Activated T-helper 17 cell treated with anti-CD3 and anti-CD28 coated beads, Interleukin-2, amount 50 U/mL, for 72 hours (primary cell): Measurements from ENCODE around the gene CES1. TPM values are rescaled to one million over a fixed set of nuclear protein-coding genes. Genes with fewer than 3 reads are reported as not detected.
"Not testable (repeated sequence)": the region's sequence is repeated elsewhere in the genome, so short reads cannot be mapped to it uniquely, and the experiment has no call there.

ENCODE experiments used
- ATAC-seq: fragments of 150-1000 bp; cut with Tn5 transposase; replicated peaks from 2 replicates; pipeline ENCODE4 v1.10.0; 2021; ENCODE audit warnings: mild to moderate bottlenecking, moderate library complexity
- H3K27ac Mint-ChIP-seq: one replicate; pipeline ENCODE4 v1.8.0; 2022; ENCODE audit warnings: mixed read lengths
- H3K27me3 Mint-ChIP-seq: one replicate; pipeline ENCODE4 v1.8.0; 2022; ENCODE audit warnings: mixed read lengths
- H3K36me3 Mint-ChIP-seq: one replicate; pipeline ENCODE4 v1.8.0; 2022; ENCODE audit warnings: low read depth, mild to moderate bottlenecking, mixed read lengths
- H3K4me1 Mint-ChIP-seq: one replicate; pipeline ENCODE4 v1.8.0; 2022; ENCODE audit warnings: mixed read lengths
- H3K4me3 Mint-ChIP-seq: one replicate; pipeline ENCODE4 v1.8.0; 2022; ENCODE audit warnings: mild to moderate bottlenecking, mixed read lengths
- H3K9me3 Mint-ChIP-seq: one replicate; pipeline ENCODE4 v1.8.0; 2022; ENCODE audit warnings: mixed read lengths
- total RNA-seq, 2 donors: library from RNA; stranded (reverse); gene quantifications; one replicate each; pipeline ENCODE4 v1.2.3, GENCODE V29; 2022

The CES1 gene
- not detected for total RNA-seq

DNA sequence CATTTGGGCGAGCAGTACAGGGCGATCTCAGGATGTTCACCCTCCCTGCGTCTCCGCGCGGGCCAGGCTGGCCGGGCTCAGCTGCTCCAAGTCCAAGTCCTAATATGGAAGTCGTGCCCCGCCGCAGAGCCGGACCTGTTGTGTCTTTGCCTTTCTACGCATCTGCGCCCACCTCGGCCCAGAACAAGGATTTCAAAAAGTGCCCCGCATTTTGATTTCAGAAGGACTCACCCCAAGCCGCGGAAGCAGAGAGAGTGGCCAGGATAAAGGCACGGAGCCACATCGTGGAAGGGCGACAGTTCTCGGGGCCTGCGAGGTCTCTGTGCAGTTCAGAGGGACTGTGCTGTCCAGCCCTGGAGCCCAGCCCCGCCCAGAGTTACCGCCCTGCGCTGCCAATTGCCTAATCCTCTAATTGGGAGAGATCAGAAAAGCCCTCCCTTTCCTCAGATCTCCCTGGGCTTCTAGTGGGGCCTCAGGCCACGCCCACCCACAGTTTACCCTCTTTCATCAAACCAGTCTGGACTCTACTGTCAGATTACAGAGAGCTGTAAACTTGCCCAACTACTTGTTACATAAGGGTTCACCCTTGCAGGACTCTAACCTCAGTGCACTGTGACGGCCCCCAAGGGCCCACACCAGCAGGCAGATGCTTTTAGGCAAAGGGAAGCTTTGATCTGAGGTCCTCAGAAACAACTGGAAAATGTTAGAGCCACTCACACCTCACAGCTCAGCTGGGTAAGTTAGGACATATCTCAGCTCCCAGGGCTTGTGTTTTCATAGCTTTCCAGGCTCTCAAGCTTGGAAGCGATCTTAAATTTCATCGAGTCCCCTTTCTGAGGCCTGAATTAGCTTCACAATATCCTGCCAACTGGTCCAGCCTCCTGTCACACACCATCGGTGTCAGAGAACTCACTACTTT is at the start of gene CES1:
TSS of gene CES1 (minus strand) at position 324 of the 919 bp plus-strand sequence. CDS start at position 283, 41 bp downstream.
- Mint-ChIP-seq H3K4me1 (no peaks in the 10 kb centered on the region), H3K27ac (no peak within 1 kb of the TSS), H3K27me3 (peaks cover 9% of the 10 kb centered on the region), H3K9me3 (no peaks in the 10 kb centered on the region), H3K36me3 (no peaks in the 10 kb centered on the region), H3K4me3 (no peak within 1 kb of the TSS)
- ATAC-seq, result no peak

DNA sequence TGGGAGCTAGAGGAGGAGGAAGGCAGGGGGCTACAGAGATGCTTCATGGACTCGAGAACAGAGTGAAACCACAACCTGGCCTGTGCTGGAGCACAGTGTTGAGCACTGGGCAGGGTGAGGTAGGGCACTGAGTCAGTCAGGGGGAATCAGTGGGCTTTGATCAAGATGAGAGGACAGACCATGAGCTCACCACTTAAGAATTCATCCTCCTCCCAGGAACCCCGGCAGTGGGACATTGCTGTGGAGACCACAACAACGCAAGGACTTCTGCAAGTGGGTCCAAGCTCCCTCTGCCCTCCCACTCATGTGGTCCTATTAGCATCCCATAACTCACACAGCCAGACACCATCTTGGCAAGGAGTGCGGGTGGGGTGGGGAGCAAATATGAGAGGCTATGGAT is 44.0 kb upstream of the CES1 start:
- H3K36me3 Mint-ChIP-seq, result no peaks in the 10 kb centered on the region
- ATAC-seq, result no peak
- no peak overlapping the region for H3K4me3 Mint-ChIP-seq
- peaks cover 4% of the 10 kb centered on the region for H3K9me3 Mint-ChIP-seq
- no peaks in the 10 kb centered on the region for H3K4me1 Mint-ChIP-seq
- H3K27me3 Mint-ChIP-seq, result peaks cover 12% of the 10 kb centered on the region
- no peak overlapping the region for H3K27ac Mint-ChIP-seq

DNA sequence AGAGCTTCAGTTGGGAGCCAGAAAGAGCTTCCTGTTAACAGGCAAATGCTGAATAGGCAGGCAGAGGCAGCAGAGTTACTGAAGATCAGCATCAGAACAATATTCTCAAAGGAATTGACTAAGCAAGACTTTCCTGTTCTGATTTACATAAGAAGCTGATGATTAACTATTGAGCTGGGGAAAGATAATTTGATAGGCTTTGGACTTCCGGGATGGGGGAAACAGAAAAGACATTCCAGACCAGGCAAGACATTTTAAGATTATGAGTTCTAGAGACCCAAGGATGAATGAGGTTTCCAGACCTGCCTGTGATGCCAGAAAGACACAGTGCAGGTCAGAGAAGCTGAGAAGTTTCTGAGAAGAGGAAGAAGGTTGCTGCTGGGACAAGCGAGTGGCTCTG is 42.4 kb upstream of the CES1 start, which contains the start of gene CES5A:
TSS of gene CES5A (minus strand) at position 101 of the 400 bp plus-strand sequence. CDS start 152 bp downstream, outside the sequence.
- ATAC-seq, result no peak
- Mint-ChIP-seq H3K9me3 (peaks cover 4% of the 10 kb centered on the region), H3K4me1 (no peaks in the 10 kb centered on the region), H3K27me3 (peaks cover 11% of the 10 kb centered on the region), H3K27ac (no peak within 1 kb of the TSS), H3K4me3 (no peak within 1 kb of the TSS), H3K36me3 (no peaks in the 10 kb centered on the region)

DNA sequence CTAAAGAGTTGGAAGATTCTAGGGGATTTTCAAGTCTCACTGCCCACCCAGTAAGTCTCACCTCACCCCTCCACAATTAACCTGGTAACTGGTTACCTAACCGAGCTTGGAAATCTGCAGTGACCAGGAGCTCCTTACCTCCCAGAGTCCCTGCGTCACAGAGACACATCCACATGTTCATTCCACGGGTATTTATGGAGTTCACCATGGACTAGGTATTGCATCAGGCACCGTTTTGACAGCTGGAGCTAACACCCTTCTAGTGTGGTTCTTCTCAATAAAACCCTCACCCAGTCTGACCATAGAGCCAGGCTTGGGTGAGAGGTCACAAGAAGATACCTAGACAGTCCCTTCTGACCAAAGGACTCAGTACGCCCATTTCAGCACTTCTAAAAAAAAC is 40.2 kb upstream of the CES1 start:
- no peak for ATAC-seq
- Mint-ChIP-seq H3K27me3 (peaks cover 16% of the 10 kb centered on the region), H3K36me3 (no peaks in the 10 kb centered on the region), H3K4me1 (no peaks in the 10 kb centered on the region), H3K4me3 (no peak overlapping the region), H3K27ac (no peak overlapping the region), H3K9me3 (no peaks in the 10 kb centered on the region)

DNA sequence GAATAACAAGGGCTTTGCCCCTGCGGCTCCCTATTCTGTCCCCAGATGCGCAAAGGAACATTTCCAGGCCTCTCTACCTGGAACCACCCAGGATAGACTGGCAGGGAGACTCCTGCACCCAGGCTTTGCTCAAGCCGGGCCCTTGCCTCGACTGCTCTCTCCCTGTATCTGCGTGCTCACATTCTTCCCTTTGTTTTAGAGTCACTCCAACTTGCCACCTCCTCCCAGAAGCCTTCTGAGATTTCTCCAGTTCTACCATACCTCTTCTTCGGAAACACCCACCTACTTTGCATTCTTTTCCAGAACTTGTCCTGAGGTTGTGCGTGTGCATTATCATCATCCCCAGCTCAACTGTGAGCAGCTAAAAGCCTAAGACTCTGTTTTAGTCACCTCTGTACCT is 39.2 kb upstream of the CES1 start:
- H3K36me3 Mint-ChIP-seq, result no peaks in the 10 kb centered on the region
- H3K4me1 Mint-ChIP-seq, result no peaks in the 10 kb centered on the region
- no peak overlapping the region for H3K4me3 Mint-ChIP-seq
- H3K27ac Mint-ChIP-seq, result no peak overlapping the region
- ATAC-seq, result no peak
- peaks cover 16% of the 10 kb centered on the region for H3K27me3 Mint-ChIP-seq
- no peaks in the 10 kb centered on the region for H3K9me3 Mint-ChIP-seq

DNA sequence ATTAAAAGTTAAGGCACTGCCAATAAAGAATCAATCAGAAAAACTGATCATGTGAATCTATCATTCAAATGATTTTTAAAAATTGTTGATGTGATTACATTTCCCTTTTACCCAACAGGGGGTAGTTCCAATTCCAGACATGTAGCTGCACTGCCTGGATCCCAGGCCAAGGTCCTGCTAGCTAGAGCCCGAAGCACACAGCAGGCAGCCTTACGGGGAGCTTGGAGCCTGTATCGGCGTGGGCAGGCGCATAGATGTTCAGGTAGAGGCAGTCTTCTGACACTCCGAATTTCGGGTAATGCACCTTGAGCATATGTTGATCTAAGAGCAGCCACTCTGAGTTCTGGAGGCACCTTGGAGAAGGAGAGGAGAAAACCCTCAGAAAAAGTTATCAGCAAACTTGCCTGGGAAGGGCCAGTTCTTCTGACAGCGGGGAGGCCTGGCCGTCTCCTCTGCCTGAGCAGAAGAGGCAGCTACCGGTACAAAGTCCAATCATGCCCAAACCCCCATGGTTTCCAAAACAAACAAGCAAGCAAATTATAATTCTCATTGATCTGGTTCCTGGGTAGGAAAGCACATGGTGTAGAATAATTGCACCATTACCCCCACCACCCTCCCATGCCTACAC is 38.6 kb upstream of the CES1 start:
- H3K4me1 Mint-ChIP-seq, result no peaks in the 10 kb centered on the region
- peaks cover 16% of the 10 kb centered on the region for H3K27me3 Mint-ChIP-seq
- H3K27ac Mint-ChIP-seq, result no peak overlapping the region
- ATAC-seq, result no peak
- H3K9me3 Mint-ChIP-seq, result no peaks in the 10 kb centered on the region
- H3K36me3 Mint-ChIP-seq, result no peaks in the 10 kb centered on the region
- no peak overlapping the region for H3K4me3 Mint-ChIP-seq

DNA sequence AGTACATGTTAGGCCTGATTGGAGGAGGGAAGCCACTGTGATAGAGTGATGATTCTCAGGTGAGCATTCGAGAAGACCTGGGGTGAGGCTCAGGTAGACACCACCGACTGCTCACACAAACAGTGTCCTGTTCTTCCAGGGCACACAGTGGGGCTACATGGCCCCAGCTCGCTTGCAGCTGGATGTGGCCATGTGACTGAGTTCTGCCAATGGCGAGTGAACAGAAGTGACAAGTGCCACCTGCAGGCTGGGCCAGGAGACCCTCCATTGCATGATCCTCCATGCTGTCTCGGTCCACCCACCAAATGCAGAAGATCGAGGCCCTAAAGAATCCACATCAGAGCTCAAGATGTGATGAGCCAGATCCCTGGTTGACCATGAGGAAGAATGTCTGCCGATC is 36.1 kb upstream of the CES1 start:
- Mint-ChIP-seq H3K36me3 (no peaks in the 10 kb centered on the region), H3K4me3 (no peak overlapping the region), H3K4me1 (no peaks in the 10 kb centered on the region), H3K9me3 (no peaks in the 10 kb centered on the region), H3K27ac (no peak overlapping the region), H3K27me3 (peaks cover 12% of the 10 kb centered on the region)
- no peak for ATAC-seq

DNA sequence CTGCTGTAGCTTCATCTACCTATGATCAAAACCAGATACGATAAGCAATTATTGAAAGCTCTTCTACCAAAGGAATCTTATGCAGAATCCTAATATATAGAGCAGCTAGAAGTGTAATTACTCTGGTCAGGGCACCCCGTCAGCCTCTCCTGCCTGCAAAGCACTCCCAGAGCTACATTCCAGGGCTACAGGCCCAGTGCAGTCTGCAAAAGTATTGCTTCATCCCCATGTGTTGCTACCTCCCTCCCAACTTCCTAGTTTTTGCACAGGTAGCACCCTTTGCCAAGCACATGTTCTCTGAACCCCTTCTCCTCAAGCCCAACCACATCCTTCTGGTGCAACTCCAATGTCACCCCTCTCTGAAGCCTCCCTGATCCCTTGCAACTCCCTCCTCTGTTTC is 35.2 kb upstream of the CES1 start:
- ATAC-seq, result no peak
- no peaks in the 10 kb centered on the region for H3K4me1 Mint-ChIP-seq
- H3K27me3 Mint-ChIP-seq, result peaks cover 12% of the 10 kb centered on the region
- no peak overlapping the region for H3K4me3 Mint-ChIP-seq
- H3K27ac Mint-ChIP-seq, result no peak overlapping the region
- no peaks in the 10 kb centered on the region for H3K9me3 Mint-ChIP-seq
- H3K36me3 Mint-ChIP-seq, result no peaks in the 10 kb centered on the region

DNA sequence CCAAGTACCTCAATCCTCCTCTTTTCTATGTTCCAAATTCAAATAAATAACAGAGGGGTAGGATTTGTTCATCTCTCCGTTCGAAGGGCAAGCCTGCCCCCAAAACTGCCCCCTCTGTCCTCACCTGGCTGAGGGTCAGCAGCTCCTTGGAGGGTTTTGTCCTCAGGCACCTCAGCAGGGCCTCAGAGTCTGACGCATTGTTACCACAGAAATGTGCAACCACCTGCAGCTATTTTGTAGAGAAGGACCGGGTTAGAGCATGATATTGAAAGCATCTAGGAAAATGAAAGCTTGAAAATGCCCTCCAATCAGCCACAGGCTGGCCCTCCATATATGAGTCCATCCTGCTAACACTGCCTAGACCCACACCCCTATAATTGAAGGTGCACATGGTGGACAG is 28.4 kb upstream of the CES1 start:
- Mint-ChIP-seq H3K27me3 (peaks cover 10% of the 10 kb centered on the region), H3K9me3 (no peaks in the 10 kb centered on the region), H3K4me1 (no peaks in the 10 kb centered on the region), H3K4me3 (no peak overlapping the region), H3K27ac (no peak overlapping the region), H3K36me3 (no peaks in the 10 kb centered on the region)
- no peak for ATAC-seq

DNA sequence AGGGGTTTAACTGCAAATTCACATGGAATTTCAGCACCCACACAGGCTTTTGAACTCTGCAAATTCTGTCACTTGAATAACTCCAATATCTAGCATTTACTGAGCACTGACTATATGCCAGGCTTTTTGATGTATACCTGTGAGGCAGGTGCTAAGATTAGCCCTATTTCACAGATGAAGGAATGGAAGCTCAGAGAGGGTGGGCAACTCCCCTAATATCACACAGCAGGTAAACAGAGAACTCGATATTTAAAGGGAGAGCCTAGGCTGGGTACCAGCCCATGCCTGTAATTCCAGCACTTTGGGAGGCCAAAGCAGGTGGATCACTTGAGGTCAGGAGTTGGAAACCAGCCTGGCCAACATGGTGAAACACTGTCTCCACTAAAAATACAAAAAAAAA is 24.8 kb upstream of the CES1 start:
- H3K4me3 Mint-ChIP-seq, H3K36me3 Mint-ChIP-seq, H3K27ac Mint-ChIP-seq, ATAC-seq, H3K9me3 Mint-ChIP-seq, H3K4me1 Mint-ChIP-seq: not testable (repeated sequence)
- peaks cover 19% of the 10 kb centered on the region for H3K27me3 Mint-ChIP-seq

DNA sequence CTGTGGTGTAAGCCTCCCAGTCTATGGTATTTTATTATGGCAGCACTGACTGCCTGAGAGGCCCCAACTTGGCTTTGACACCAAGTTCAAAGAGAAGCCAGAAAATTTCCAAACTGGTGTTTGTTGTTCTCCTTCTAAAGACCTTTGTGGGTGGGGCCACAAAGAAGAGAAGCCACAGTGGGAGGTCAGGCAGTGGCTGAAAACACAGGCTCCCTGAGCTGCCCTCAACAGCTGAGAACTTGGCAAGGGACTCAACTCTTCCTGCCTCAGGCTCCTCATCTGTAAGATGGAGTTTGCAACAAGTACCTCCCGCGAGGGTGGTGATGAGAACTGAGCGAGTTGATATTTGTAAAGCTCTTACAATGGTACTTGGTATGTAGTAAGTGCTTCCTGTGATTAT is 24.1 kb upstream of the CES1 start:
- Mint-ChIP-seq H3K4me1 (no peaks in the 10 kb centered on the region), H3K4me3 (no peak overlapping the region), H3K27me3 (peaks cover 20% of the 10 kb centered on the region), H3K36me3 (no peaks in the 10 kb centered on the region), H3K27ac (no peak overlapping the region), H3K9me3 (no peaks in the 10 kb centered on the region)
- no peak for ATAC-seq

DNA sequence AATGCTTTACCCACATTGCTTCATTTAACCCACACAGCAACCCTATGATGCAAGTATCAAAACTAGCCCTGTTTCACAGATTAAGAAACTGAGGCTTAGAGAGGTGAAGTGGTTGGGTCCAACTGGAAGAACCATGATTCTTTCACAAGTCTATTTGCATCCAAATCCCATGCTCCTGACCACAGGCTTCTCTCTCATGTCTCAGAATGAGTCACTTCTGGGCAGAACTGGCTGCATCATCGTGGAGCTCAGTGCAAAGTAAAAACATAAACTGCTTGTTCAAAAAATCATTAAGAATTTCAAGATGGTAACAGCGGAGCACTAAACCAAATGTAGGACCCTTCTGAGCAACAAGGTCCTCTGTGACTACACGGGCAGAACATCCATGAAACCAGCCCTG is 20.2 kb upstream of the CES1 start:
- Mint-ChIP-seq H3K27ac (no peak overlapping the region), H3K4me3 (no peak overlapping the region), H3K36me3 (no peaks in the 10 kb centered on the region), H3K9me3 (no peaks in the 10 kb centered on the region), H3K4me1 (no peaks in the 10 kb centered on the region), H3K27me3 (peaks cover 27% of the 10 kb centered on the region)
- ATAC-seq, result no peak

DNA sequence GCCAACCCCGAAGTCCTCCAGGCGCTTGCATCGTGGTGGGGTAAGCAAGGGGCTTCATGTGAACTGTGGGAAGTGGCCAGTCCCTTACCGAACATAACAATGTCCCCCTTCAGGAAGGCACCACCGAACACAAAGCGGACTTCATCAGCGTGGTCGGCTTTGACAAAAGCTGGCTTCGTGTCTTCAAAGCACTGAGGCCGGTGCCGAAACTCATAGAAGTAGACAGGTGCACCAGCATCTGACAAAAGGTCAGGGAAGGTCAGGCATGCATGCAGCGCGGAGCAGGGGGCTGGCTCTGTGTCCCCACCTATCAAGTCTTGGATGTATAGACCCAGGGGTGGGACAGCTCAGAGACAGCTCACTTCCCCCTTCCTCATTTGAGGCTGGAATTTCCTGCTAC is 16.6 kb upstream of the CES1 start:
- Mint-ChIP-seq H3K36me3 (no peaks in the 10 kb centered on the region), H3K4me1 (no peaks in the 10 kb centered on the region), H3K4me3 (no peak overlapping the region), H3K27ac (no peak overlapping the region), H3K27me3 (peaks cover 28% of the 10 kb centered on the region), H3K9me3 (no peaks in the 10 kb centered on the region)
- no peak for ATAC-seq

DNA sequence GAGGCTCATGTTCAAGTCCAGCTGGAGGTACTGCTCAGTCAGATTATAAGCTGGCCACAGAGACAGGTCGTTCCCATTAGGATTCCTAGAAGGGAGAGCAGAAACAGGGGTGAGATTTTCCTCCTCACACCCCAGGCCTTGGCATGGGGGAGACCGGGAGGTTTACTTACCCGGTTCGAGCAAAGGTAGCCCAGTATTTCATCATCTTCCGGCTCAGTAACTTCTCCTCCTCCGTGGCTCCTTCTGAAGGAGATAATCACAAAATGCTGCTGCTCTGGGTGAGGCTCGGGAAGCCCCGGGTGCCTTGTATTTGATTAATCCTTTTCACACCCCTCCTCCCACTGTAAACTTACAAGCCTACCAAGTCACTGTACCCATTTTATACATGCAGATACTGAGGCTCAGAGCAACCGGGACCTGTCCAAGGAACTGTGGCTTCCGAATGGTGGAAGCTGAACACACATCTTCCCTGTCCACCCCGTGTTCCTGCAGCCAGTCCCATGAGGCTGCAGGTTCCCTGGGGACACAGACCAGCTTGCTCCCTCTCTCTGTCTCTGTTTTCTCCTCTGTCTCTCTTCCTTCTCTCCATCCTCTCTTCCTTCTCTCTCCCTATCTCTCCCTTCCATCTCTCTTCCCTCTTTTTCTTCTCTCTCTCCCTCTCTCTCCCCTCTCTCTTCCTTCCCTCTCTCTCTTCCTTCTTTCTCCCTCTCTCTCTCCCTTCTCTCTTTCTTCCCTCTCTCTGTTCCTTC is 13.9 kb upstream of the CES1 start:
- ATAC-seq, result no peak
- no peaks in the 10 kb centered on the region for H3K36me3 Mint-ChIP-seq

DNA sequence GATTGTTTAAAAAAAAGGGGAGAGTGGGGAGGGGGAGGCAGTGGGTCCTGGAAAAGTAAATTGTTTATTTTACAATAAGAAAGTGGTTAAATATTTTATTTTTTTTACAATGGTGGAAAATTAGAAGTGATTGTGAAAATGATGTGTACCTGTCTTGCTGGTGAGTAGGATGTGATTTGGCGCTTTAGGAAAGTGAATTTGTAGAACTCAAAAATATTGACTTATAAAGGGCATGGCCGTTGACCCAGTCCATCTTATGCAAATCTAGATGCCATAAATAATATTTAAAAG is 10.2 kb upstream of the CES1 start:
- H3K9me3 Mint-ChIP-seq, result no peaks in the 10 kb centered on the region

More for the DNA sequence above, 13.9 kb upstream of the CES1 start:
- peaks cover 28% of the 10 kb centered on the region for H3K27me3 Mint-ChIP-seq
- H3K27ac Mint-ChIP-seq, result no peak overlapping the region
- no peak overlapping the region for H3K4me3 Mint-ChIP-seq
- no peaks in the 10 kb centered on the region for H3K4me1 Mint-ChIP-seq
- H3K9me3 Mint-ChIP-seq, result no peaks in the 10 kb centered on the region

More for the DNA sequence above, 10.2 kb upstream of the CES1 start:
- H3K27me3 Mint-ChIP-seq, result peaks cover 16% of the 10 kb centered on the region
- H3K4me3 Mint-ChIP-seq, result no peak overlapping the region
- H3K4me1 Mint-ChIP-seq, result no peaks in the 10 kb centered on the region
- H3K36me3 Mint-ChIP-seq, result no peaks in the 10 kb centered on the region
- no peak for ATAC-seq
- no peak overlapping the region for H3K27ac Mint-ChIP-seq
